HG02588 (cell line): Measurements from ENCODE around the gene CDC14C.
"Not testable (repeated sequence)": the region's sequence is repeated elsewhere in the genome, so short reads cannot be mapped to it uniquely, and the experiment has no call there.

Source experiments
- ATAC-seq: cut with Tn5 transposase; IDR thresholded peaks from one replicate; pipeline ENCODE4 v1.9.1; 2021; ENCODE audit warnings: mild to moderate bottlenecking, moderate library complexity; ENCODE audit not compliant: unreplicated experiment

The CDC14C gene

GRCh38 chr7:48924433-48924832, at the start of gene CDC14C:
Gene CDC14C, plus strand, starts transcription at chr7:48924547. Its CDS starts 126 bp downstream, at chr7:48924673.
- no peak for ATAC-seq

DNA sequence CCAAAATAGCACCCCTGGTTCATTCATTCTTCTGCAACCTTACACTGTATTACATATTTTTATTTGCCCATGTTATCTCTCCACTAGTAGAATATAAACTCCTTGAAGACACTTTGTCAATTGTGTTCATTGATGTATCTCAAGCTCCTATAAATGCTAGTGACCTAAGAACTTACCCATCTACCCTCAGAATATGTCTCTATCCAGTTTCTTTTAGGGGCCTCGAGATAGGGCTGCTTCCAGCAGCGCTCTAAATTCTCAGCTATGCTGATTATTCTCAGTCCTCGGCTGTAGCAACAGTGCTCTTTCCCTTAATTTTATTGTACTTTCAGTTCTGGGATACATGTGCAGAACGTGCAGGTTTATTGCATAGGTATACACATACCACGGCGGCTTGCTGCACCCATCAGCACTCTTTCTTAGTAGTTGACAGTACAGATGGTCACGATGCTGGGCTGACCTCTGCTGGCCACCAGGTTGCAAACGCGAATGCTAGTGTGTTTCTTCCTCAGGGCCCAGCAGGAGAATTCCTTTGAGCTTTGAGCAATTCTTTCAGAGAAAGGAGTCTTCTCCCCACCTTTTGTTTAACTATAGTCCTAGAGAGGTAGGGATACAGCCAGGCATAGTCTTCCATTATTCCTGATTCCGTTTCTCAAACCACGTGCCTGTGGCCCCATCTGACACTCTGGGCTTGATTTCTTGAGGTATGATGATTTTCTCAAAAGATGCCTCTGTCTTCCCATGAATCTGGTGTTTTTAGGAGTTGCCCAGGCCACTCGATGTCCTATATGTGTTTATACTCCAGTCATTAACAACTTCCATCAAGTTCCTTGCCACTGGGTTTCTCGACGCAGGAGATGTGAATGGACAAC, 49.1 kb upstream of the CDC14C start:
- ATAC-seq: no peak

- ATAC-seq: no peak
Observed at GRCh38 chr7:48876087-48876486, 48.3 kb upstream of the CDC14C start.

DNA sequence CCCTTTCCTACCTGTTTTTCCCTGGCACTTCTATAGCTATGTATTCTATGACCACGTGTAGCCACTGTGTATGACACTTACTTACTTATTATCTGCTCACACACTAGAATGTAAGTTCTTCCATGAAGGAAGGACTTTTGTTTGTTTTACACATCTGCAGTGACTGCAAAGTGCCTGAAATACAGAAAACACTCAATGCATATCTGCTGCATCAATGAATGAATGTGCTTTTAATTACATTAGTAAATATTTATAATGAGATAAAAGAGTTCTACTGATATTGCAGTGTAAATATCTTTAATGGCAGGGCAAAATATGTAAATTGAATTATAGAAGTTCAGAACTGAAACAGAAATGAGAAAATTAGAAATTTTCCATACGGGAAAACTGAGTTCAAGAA, 43.5 kb upstream of the CDC14C start:
- ATAC-seq: no peak

- ATAC-seq: no peak
Observed at GRCh38 chr7:48887500-48887899, 36.8 kb upstream of the CDC14C start.

DNA sequence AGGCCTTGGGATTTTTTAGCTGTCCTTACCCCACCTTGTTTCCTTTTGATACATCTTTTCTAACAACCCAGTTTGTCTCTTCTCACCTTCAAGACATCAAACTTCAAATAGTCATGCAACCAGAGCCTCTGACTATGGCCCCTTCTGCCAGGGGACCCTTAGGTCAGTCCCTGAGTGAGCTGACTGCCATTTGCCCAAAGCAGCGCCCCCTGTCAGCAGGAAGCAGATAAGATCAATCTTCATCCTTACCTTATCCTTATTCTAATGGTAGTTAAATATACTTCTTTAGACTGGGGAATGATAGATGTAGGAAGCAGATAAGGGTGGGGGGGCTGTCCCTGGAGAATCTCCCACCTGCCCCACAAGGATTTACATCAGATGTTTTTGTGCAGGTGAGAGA, 29.8 kb upstream of the CDC14C start:
- ATAC-seq: no peak

- no peak for ATAC-seq
Observed at GRCh38 chr7:48899932-48900331, 24.4 kb upstream of the CDC14C start.

- no peak for ATAC-seq
Observed at GRCh38 chr7:48901966-48902365, 22.4 kb upstream of the CDC14C start.

- ATAC-seq: no peak
Observed at GRCh38 chr7:48904975-48905374, 19.4 kb upstream of the CDC14C start.

DNA sequence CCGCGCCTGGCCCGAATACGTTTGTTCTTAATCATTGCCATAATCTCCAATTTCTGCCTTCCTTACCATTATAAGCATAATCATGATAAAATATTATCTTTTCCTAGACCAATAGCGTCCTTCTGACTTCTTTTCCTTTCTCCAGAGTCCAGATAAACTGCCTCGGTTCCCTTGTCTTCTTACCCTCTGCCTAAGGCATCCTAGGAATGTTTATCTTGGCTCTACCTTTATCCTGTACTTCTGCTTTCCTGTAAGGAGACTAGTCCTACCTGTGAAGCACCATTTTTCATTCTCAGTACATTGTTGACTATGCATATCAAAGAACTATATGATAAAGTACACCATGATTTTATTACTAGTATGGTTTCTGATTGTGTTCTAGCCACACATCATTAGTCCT, 18.7 kb upstream of the CDC14C start:
- ATAC-seq: not testable (repeated sequence)

DNA sequence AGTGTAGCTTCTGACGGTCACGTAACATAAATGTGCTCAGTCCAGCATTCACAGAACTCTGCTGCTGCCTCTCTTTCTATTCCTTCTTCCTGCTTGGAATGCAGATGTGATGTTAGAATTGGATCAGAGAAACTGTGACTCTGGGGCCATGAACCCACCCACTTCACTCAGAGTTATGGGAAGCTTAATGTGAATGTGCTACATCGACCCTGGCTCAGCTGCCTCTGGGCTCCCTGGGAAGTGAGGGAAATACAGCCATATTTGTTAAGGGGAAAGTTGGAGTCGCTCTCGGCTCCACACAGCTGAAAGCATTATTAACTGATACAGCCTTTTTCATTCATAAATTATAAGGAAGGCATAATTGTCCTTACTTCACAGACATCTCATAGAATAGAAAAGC, 14.5 kb upstream of the CDC14C start:
- ATAC-seq: not testable (repeated sequence)

DNA sequence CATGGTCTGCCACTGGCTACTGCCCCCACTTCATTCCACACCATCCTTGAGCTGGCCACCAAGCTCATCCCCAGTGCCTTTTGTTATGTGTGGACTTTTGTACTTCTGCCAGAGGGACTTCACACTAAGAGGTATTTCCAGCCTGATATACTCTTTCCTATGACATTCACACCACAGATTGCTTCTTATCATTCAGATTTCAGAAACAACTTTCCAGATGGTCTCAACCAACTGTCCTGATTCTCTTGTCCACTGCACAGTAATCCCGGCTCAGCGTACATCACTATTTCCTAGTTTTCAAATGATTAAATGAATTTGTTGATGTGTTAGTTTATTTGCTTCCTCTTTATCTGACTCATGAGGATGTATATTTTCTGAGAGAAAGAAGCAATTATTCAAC, 7.1 kb downstream of the CDC14C start:
- no peak for ATAC-seq

GRCh38 chr7:48932126-48932910, 8.0 kb downstream of the CDC14C start:
- ATAC-seq: no peak

DNA sequence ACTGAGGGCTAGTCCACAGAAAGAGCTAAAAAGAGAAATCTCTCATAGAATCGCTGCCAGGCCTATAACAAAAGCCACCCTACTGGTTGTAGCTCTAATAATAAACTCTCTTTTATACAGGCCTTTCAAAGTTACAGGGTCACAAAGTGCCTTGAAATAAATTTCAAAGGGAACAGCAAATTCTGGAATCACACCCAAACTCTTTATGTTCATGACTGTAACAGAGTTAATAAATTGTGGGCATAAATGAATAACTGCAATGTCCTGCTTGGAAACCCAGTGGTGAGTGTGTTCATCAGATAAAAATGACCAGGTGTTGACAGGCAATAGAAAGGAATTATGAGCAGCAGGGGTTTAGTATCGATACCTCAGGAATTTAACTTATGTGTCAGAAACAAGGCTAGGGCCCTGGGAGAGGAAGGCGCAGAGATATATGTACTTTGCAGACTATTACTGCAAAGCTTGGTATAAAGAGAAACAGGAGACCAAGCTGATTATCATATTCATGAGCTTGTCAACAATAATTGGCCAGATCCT, 9.3 kb downstream of the CDC14C start:
- ATAC-seq: no peak

DNA sequence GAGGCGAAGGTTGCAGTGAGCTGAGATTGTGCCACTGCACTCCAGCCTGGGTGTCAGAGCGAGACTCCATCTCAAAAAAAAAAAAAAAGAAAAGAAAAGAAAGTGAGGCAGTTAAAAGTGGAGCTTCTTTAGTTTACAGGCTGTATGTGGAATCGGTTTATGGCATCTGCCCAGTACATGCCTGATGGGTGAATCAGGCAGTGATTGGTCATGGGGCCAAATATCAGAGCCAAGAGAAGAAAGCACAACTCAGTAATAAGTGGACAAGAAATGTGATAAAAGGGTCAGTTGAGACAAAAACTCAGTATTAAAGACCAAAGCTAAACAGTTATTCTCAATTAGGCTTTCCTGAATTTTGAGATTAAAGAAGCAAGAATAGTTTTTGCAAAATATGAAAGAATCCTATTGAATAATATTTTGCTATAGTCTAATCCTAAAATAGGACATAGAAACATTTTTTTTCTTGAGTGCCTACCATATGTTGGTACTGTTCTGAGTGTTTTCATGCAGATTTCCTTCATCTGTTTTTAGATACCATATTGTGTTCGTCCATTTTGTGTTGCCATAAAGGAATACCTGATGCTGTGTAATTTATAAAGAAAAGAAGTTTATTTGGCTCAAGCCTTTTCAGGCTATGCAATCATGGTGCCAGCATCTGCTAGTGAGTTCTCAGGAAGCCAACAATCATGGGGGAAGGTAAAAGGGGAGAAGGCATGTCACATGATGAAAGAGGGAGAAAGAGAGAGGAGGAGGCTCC, 14.4 kb downstream of the CDC14C start:
- ATAC-seq: no peak

- ATAC-seq: no peak
Observed at GRCh38 chr7:48943279-48943990, 19.1 kb downstream of the CDC14C start.

GRCh38 chr7:48955916-48956315, 31.6 kb downstream of the CDC14C start:
- ATAC-seq: no peak

GRCh38 chr7:48959676-48960075, 35.3 kb downstream of the CDC14C start:
- ATAC-seq: no peak

GRCh38 chr7:48962821-48963505, 38.6 kb downstream of the CDC14C start:
- no peak for ATAC-seq

DNA sequence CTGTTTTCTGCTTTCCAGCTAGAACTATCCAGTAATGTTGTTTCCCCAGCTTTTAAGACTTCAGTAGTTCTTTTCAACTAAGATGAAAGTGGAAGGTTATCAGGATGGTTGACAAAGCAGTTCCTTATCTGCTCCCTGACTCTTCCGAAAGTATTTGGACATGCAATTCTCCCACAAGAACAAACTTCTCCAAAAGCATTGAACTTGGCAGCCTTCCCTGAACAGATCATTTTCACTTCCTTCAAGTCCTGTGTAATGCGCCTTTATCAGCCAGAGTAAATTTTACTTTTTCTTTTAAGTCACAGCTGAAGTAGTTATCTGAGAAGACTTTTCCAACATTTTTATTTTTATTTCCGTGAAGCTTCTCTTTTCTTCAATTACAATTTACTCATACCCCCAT, 39.7 kb downstream of the CDC14C start:
- ATAC-seq: no peak
